GM12872 (cell line): ENCODE results near the gene SLC12A4.

Experiments
- TF ChIP-seq, protein P1 (sequence below): IDR thresholded peaks from 3 replicates; pipeline ENCODE4 v1.5.1; 2011; ENCODE audit warnings: low read depth, mild to moderate bottlenecking, low read length, moderate library complexity; ENCODE audit not compliant: insufficient read depth

SLC12A4 gene

DNA sequence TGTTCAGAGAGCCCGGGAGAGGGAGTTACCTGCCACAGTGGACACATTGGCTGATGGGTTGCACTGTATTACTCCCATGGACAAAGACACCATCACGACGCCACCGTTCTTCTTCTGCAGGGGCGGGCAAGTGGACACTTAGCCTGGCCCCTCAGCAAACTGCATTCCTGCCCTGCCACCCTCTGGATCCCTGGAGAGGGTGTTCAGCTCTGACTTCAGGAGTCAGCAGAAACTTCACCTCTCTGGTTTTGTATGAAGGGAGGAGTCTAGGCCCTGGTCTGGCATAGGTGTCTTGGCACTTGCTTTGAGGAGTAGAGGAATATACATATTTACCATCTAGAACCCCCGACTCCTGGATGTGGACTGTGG lies 21.6 kb upstream of the SLC12A4 start:
- TF ChIP-seq, protein P1, sequence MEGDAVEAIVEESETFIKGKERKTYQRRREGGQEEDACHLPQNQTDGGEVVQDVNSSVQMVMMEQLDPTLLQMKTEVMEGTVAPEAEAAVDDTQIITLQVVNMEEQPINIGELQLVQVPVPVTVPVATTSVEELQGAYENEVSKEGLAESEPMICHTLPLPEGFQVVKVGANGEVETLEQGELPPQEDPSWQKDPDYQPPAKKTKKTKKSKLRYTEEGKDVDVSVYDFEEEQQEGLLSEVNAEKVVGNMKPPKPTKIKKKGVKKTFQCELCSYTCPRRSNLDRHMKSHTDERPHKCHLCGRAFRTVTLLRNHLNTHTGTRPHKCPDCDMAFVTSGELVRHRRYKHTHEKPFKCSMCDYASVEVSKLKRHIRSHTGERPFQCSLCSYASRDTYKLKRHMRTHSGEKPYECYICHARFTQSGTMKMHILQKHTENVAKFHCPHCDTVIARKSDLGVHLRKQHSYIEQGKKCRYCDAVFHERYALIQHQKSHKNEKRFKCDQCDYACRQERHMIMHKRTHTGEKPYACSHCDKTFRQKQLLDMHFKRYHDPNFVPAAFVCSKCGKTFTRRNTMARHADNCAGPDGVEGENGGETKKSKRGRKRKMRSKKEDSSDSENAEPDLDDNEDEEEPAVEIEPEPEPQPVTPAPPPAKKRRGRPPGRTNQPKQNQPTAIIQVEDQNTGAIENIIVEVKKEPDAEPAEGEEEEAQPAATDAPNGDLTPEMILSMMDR, result no peak

DNA sequence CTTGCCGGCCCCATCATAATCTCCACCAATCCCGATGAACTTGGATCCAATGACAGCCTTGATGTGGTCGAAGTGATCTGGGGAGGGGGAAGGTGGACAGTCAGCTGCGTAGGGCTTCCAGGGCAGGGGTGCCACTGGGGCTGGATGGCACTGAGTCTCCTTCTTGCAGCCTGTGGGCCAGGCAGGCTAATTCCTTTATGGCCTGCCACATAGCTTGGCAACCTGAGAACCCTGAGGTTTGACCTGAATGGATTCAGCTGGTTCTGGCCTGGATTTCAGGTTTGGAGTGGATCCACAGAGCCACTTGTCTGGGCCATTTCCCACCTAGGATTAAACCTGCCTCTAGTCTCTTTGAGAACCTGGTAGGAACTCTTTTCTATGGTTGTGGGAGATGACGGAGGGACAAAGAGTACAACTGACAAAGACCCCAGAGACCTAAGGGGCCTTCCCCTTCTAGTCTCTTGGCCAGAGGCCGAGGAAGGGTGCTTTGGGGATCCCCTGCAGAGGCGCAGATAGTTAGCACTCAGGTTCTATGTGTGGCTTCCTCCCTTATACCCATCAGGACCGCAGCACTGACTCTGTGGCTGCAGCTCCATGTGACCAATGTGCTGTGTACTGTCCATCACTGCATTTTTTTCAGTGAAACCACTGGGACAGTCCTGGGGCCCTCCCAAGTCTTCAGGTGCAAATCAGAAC lies 21.0 kb upstream of the SLC12A4 start:
- TF ChIP-seq, protein P1, result no peak

DNA sequence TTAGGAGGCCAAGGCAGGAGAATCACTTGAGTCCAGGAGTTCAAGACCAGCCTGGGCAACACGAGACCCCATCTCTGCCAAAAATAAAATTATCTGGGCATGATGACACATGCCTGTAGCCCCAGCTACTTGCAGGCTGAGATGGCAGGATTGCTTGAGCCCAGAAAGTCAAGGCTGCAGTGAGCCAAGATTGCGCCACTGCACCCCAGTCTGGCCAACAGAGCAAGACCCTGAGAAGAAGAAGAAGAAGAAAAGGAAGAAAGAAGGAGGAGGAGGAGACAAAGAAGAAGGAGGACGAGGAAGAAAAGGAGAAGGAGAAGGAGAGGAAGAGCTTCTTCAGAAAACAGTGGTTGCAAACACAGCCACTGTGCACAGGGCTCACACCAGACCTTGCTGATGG lies 20.2 kb upstream of the SLC12A4 start:
- TF ChIP-seq, protein P1, result no peak

DNA sequence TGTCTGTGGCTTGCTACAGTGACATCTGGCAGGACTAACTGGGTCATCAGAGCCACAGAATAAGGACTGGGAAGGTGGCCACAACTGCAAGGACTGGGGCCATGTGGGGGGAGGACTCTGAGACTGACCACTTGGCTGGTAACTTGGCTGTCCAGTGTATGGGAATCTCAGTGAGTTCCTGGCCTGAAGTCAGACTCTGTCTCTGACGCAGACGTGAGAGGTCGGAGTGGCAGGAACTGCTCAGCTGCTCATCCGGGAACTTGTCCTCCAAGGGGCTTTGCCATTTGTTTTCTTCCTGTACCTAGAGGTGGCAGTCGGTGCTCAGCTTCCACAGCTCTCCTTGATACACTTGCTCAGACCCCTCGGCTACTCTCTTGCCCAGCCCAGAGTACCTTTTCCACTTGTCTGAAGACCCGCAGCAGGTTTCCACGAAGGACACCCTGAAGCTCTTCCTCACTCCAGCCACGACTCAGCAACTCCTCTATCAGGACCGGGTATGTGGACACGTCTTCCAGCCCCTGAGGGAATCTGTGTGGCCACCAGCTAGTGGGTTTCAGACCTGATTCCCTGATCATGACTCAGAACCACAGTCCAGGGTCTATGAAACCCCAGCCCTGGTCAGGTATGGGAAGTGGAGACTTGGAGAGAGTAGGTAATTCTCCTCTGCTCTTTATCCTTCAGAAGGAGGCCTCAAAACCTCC lies 19.2 kb upstream of the SLC12A4 start:
- TF ChIP-seq, protein P1, result no peak

DNA sequence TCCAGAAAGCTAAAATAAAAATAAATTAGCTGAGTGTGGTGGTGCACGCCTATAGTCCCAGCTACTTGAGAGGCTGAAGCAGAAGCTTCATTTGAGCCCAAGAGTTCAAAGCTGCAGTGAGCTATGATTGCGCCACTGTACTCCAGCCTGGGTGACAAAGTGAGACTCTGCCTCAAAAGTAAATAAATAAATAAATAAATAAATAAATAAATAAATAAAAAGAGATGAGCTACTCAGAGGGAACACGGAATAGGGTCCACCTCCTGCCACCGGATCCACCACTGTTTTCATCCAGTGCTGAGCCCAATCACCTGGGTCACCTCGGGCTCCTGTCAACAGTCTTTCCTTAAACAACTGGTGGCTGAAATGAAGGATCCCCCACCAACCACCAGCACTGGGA lies 18.5 kb upstream of the SLC12A4 start:
- TF ChIP-seq, protein P1, result no peak

DNA sequence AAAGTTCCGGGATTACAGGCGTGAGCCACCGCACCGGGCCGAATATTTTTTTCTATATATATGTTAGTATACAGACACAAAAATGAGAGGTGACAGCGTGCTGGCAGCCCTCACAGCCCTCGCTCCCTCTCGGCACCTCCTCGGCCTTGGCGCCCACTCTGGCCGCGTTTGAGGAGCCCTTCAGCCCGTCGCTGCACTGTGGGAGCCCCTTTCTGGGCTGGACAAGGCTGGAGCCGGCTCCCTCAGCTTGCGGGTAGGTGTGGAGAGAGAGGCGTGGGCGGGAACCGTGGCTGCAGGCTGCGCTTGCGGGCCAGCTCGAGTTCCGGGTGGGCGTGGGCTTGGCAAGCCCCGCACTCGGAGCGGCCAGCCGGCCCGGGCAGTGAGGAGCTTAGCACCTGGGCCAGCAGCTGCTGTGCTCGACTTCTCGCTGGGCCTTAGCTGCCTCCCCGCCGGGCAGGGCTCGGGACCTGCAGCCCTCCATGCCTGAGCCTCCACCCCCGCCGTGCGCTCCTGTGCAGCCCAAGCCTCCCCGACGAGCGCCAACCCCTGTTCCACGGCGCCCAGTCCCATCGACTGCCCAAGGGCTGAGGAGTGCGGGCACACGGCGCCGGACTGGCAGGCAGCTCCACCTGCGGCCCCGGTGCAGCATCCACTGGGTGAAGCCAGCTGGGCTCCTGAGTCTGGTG lies 13.7 kb upstream of the SLC12A4 start:
- TF ChIP-seq, protein P1, result no peak

DNA sequence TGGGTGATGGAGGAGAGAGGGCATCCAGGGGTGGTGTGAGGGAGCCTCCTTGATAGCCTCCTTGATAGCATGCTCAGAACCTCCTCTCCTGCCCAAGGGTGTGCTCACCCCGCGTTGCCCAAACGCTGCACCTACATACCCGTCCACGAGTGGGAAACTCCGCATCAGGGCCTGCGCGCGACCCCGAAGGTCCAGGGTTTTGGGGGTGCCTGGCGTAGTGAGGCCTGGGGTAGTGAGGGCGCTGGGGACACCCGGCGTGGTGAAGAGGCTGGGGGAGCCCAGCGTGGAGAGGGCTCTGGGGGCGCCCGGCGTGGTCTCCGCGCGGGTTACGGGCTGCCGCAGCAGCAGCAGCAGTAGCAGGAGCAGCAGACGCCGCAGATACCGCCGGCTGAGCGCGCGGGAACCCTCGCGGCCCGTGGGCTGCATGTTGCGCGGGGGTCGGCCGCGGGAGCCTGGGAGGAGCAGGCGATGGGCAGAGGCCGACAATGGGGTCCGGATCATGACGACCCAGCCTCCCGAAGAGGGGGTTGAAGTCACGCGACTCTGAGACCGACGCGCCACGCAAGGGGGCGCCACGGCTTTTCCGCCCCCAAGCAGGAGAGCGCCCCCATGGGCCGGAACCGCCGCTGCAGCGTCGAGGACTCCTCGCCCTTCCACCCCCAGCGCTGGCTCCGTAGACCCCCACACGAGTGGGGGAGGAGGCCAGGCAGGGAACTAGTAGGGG lies 11.7 kb upstream of the SLC12A4 start, which contains the start of gene DPEP3:
Gene DPEP3 (minus strand): TSS at position 545 of the 724 bp plus-strand sequence. CDS start 119 bp downstream, at position 426.
- TF ChIP-seq, protein P1, result no peak
